Temporal lobe (tissue), 1 donor: ENCODE results near the gene ZNF680. TPM values are rescaled to one million over a fixed set of nuclear protein-coding genes. Genes with fewer than 3 reads are reported as not detected.

Source experiments
- total RNA-seq: library from RNA; depleted of rRNA; stranded (reverse); fragments of >200 nt; gene quantifications from one replicate; pipeline ENCODE4 v1.2.3, GENCODE V29; 2014

ZNF680 gene
- total RNA-seq, 1 donor from 2014 or later = 45.5 TPM

Other genes with a start within 250 kb of the ZNF680 start
- gene ZNF736, start 249.1 kb downstream of the ZNF680 start, total RNA-seq = 35.7 TPM
- gene ZNF107, start 103.1 kb upstream of the ZNF680 start, total RNA-seq = 10.6 TPM
- gene ZNF138, start 231.4 kb upstream of the ZNF680 start, total RNA-seq = 63.7 TPM